Superior temporal gyrus (tissue), 1 donor: ENCODE results near the gene GBE1.

Experiments
- DNase-seq: peaks from one replicate; pipeline ENCODE4 v3.0.0-alpha.2; 2016; ENCODE audit errors: extremely low spot score

The GBE1 gene

GRCh38 chr3:81468391-81468790 lies 293.1 kb downstream of the GBE1 start:
- DNase-seq, result no peak

- DNase-seq, result no peak
Observed at GRCh38 chr3:81466201-81466560, 295.3 kb downstream of the GBE1 start.

GRCh38 chr3:81465510-81466200 lies 295.8 kb downstream of the GBE1 start:
- DNase-seq, result no peak

GRCh38 chr3:81463781-81464180 lies 297.7 kb downstream of the GBE1 start:
- DNase-seq, result no peak

- no peak for DNase-seq
Observed at GRCh38 chr3:81462921-81463320, 298.5 kb downstream of the GBE1 start.

GRCh38 chr3:81459733-81460132 lies 301.7 kb downstream of the GBE1 start:
- no peak for DNase-seq

GRCh38 chr3:81452418-81452817 lies 309.0 kb downstream of the GBE1 start:
- DNase-seq, result no peak

- no peak for DNase-seq
Observed at GRCh38 chr3:81451611-81452010, 309.8 kb downstream of the GBE1 start.

- DNase-seq, result no peak
Observed at GRCh38 chr3:81451140-81451539, 310.3 kb downstream of the GBE1 start.

- DNase-seq, result no peak
Observed at GRCh38 chr3:81446806-81447205, 314.6 kb downstream of the GBE1 start.

GRCh38 chr3:81445712-81446111 lies 315.7 kb downstream of the GBE1 start:
- DNase-seq, result no peak

- no peak for DNase-seq
Observed at GRCh38 chr3:81444817-81445460, 316.5 kb downstream of the GBE1 start.

GRCh38 chr3:81443958-81444357 lies 317.5 kb downstream of the GBE1 start:
- no peak for DNase-seq

- DNase-seq, result no peak
Observed at GRCh38 chr3:81443457-81443782, 318.0 kb downstream of the GBE1 start.

GRCh38 chr3:81442758-81443456 lies 318.5 kb downstream of the GBE1 start:
- no peak for DNase-seq

- no peak for DNase-seq
Observed at GRCh38 chr3:81440661-81441060, 320.8 kb downstream of the GBE1 start.
